Measurements from ENCODE around the gene GDAP2.

Gene GDAP2

GRCh38 chr1:117890452-117890851, 39.0 kb downstream of the GDAP2 start:
- H3K36me3 ChIP-seq (replicated peaks), result no peaks in the 10 kb centered on the region
- H3K4me1 ChIP-seq, result no peaks in the 10 kb centered on the region
- no peaks in the 10 kb centered on the region for H3K9me3 ChIP-seq
- H3K27me3 ChIP-seq (ENCODE audit: low read depth), result no peaks in the 10 kb centered on the region
- in situ Hi-C loops (cut with MboI; ENCODE audit: low sequenced_read_pairs), result no loop called here
- DNase-seq (ENCODE audit: low spot score in 2 of 2), result no peak
- no peak overlapping the region for H3K4me3 ChIP-seq

GRCh38 chr1:117886101-117886795, 43.2 kb downstream of the GDAP2 start:
- H3K4me1 ChIP-seq, result no peaks in the 10 kb centered on the region
- H3K36me3 ChIP-seq (replicated peaks), result no peaks in the 10 kb centered on the region
- no peaks in the 10 kb centered on the region for H3K27me3 ChIP-seq (ENCODE audit: low read depth)
- in situ Hi-C loops (cut with MboI; ENCODE audit: low sequenced_read_pairs), result no loop called here
- no peaks in the 10 kb centered on the region for H3K9me3 ChIP-seq
- DNase-seq (ENCODE audit: low spot score in 2 of 2), result no peak
- H3K4me3 ChIP-seq, result no peak overlapping the region

- H3K4me1 ChIP-seq, result no peaks in the 10 kb centered on the region
- H3K36me3 ChIP-seq (replicated peaks), result peaks cover 3% of the 10 kb centered on the region; the same call in 1 of the 2 replicates
- no peaks in the 10 kb centered on the region for H3K9me3 ChIP-seq
- H3K4me3 ChIP-seq, result no peak overlapping the region
- DNase-seq (ENCODE audit: low spot score in 2 of 2), result no peak
- H3K27me3 ChIP-seq (ENCODE audit: low read depth), result no peaks in the 10 kb centered on the region
- in situ Hi-C loops (cut with MboI; ENCODE audit: low sequenced_read_pairs), result no loop called here
Observed at GRCh38 chr1:117883616-117884015, 45.8 kb downstream of the GDAP2 start.

GRCh38 chr1:117879284-117879683, 50.1 kb downstream of the GDAP2 start:
- peaks cover 6% of the 10 kb centered on the region for H3K36me3 ChIP-seq (replicated peaks)
- H3K4me3 ChIP-seq, result no peak overlapping the region
- DNase-seq (ENCODE audit: low spot score in 2 of 2), result no peak
- no peaks in the 10 kb centered on the region for H3K4me1 ChIP-seq
- no peaks in the 10 kb centered on the region for H3K27me3 ChIP-seq (ENCODE audit: low read depth)
- no peaks in the 10 kb centered on the region for H3K9me3 ChIP-seq
- in situ Hi-C loops (cut with MboI; ENCODE audit: low sequenced_read_pairs), result loop anchor here (10.0 kb wide), 1 partner anchor 1106 kb away; the partner anchor contains the start of gene TBX15

DNA sequence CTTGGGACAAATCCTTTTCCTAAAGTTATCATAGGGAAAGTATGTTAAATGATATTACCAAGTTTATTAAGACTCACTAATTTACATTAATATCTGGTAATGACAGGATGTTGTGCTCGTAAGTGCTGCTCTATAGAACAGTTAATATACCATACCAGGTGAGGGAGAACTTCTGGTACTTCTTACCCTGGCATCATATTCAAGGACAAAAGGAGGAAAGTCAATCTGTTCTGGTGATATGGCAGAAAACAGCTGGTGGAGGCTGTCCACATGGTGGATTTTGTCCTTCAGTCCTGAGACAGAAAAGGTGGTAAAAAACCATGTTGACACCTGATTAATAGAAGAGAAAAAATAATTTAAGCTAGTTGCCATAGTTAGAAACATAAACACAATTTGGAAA, 51.6 kb downstream of the GDAP2 start:
- Histone ChIP-seq H3K4me3 (no peak overlapping the region), H3K36me3 (replicated peaks) (peaks cover 6% of the 10 kb centered on the region), H3K27me3 (ENCODE audit: low read depth) (no peaks in the 10 kb centered on the region), H3K4me1 (no peaks in the 10 kb centered on the region), H3K9me3 (no peaks in the 10 kb centered on the region)
- in situ Hi-C loops (cut with MboI; ENCODE audit: low sequenced_read_pairs), result loop anchor here (10.0 kb wide), 1 partner anchor 1107 kb away; the partner anchor contains the start of gene TBX15
- no peak for DNase-seq (ENCODE audit: low spot score in 2 of 2)

GRCh38 chr1:117871013-117871412, 58.4 kb downstream of the GDAP2 start:
- H3K4me1 ChIP-seq, result no peaks in the 10 kb centered on the region
- no peak overlapping the region for H3K4me3 ChIP-seq
- no peaks in the 10 kb centered on the region for H3K27me3 ChIP-seq (ENCODE audit: low read depth)
- no peaks in the 10 kb centered on the region for H3K9me3 ChIP-seq
- DNase-seq (ENCODE audit: low spot score in 2 of 2), result no peak
- H3K36me3 ChIP-seq (replicated peaks), result peaks cover 21% of the 10 kb centered on the region
- in situ Hi-C loops (cut with MboI; ENCODE audit: low sequenced_read_pairs), result loop anchor here (10.0 kb wide), 1 partner anchor 1114 kb away; the partner anchor contains the start of gene TBX15

- in situ Hi-C loops (cut with MboI; ENCODE audit: low sequenced_read_pairs), result no loop called here
- Histone ChIP-seq H3K9me3 (no peaks in the 10 kb centered on the region), H3K27me3 (ENCODE audit: low read depth) (no peaks in the 10 kb centered on the region), H3K4me1 (no peaks in the 10 kb centered on the region), H3K4me3 (no peak overlapping the region), H3K36me3 (replicated peaks) (peaks cover 5% of the 10 kb centered on the region)
- no peak for DNase-seq (ENCODE audit: low spot score in 2 of 2)
Observed at GRCh38 chr1:117861694-117862093, 67.7 kb downstream of the GDAP2 start.

GRCh38 chr1:117860896-117861610, 68.4 kb downstream of the GDAP2 start:
- in situ Hi-C loops (cut with MboI; ENCODE audit: low sequenced_read_pairs), result no loop called here
- Histone ChIP-seq H3K4me3 (no peak overlapping the region), H3K36me3 (replicated peaks) (peaks cover 5% of the 10 kb centered on the region), H3K27me3 (ENCODE audit: low read depth) (no peaks in the 10 kb centered on the region), H3K9me3 (no peaks in the 10 kb centered on the region), H3K4me1 (no peaks in the 10 kb centered on the region)
- DNase-seq (ENCODE audit: low spot score in 2 of 2), result no peak

- H3K4me1 ChIP-seq, result no peaks in the 10 kb centered on the region
- DNase-seq (ENCODE audit: low spot score in 2 of 2), result no peak
- H3K9me3 ChIP-seq, result no peaks in the 10 kb centered on the region
- in situ Hi-C loops (cut with MboI; ENCODE audit: low sequenced_read_pairs), result no loop called here
- H3K4me3 ChIP-seq, result no peak overlapping the region
- peaks cover 5% of the 10 kb centered on the region for H3K36me3 ChIP-seq (replicated peaks)
- H3K27me3 ChIP-seq (ENCODE audit: low read depth), result no peaks in the 10 kb centered on the region
Observed at GRCh38 chr1:117859901-117860300, 69.5 kb downstream of the GDAP2 start.

- Histone ChIP-seq H3K4me1 (no peaks in the 10 kb centered on the region), H3K4me3 (no peak overlapping the region), H3K9me3 (no peaks in the 10 kb centered on the region), H3K27me3 (ENCODE audit: low read depth) (no peaks in the 10 kb centered on the region), H3K36me3 (replicated peaks) (no peaks in the 10 kb centered on the region; the same call in 1 of the 2 replicates)
- peak in 1 of 2 experiments; percentile 4 for DNase-seq (ENCODE audit: low spot score in 2 of 2)
- in situ Hi-C loops (cut with MboI; ENCODE audit: low sequenced_read_pairs), result no loop called here
Observed at GRCh38 chr1:117857418-117857817, 72.0 kb downstream of the GDAP2 start.

- DNase-seq (ENCODE audit: low spot score in 2 of 2), result no peak
- no peaks in the 10 kb centered on the region; the same call in 1 of the 2 replicates for H3K36me3 ChIP-seq (replicated peaks)
- in situ Hi-C loops (cut with MboI; ENCODE audit: low sequenced_read_pairs), result no loop called here
- H3K27me3 ChIP-seq (ENCODE audit: low read depth), result no peaks in the 10 kb centered on the region
- H3K4me3 ChIP-seq, result no peak overlapping the region
- no peaks in the 10 kb centered on the region for H3K9me3 ChIP-seq
- no peaks in the 10 kb centered on the region for H3K4me1 ChIP-seq
Observed at GRCh38 chr1:117852853-117853553, 76.4 kb downstream of the GDAP2 start.

GRCh38 chr1:117851687-117852086, 77.7 kb downstream of the GDAP2 start:
- in situ Hi-C loops (cut with MboI; ENCODE audit: low sequenced_read_pairs), result no loop called here
- Histone ChIP-seq H3K27me3 (ENCODE audit: low read depth) (no peaks in the 10 kb centered on the region), H3K9me3 (no peaks in the 10 kb centered on the region), H3K36me3 (replicated peaks) (no peaks in the 10 kb centered on the region), H3K4me1 (no peaks in the 10 kb centered on the region), H3K4me3 (no peak overlapping the region)
- DNase-seq (ENCODE audit: low spot score in 2 of 2), result no peak

GRCh38 chr1:117846674-117847425, 82.6 kb downstream of the GDAP2 start:
- Histone ChIP-seq H3K4me3 (no peak overlapping the region), H3K27me3 (ENCODE audit: low read depth) (no peaks in the 10 kb centered on the region), H3K36me3 (replicated peaks) (no peaks in the 10 kb centered on the region), H3K4me1 (no peaks in the 10 kb centered on the region), H3K9me3 (no peaks in the 10 kb centered on the region)
- no peak for DNase-seq (ENCODE audit: low spot score in 2 of 2)
- in situ Hi-C loops (cut with MboI; ENCODE audit: low sequenced_read_pairs), result no loop called here
